ENCODE measurements around the gene CHP2.
"Not testable (repeated sequence)": the region's sequence is repeated elsewhere in the genome, so short reads cannot be mapped to it uniquely, and the experiment has no call there.

The CHP2 gene

DNA sequence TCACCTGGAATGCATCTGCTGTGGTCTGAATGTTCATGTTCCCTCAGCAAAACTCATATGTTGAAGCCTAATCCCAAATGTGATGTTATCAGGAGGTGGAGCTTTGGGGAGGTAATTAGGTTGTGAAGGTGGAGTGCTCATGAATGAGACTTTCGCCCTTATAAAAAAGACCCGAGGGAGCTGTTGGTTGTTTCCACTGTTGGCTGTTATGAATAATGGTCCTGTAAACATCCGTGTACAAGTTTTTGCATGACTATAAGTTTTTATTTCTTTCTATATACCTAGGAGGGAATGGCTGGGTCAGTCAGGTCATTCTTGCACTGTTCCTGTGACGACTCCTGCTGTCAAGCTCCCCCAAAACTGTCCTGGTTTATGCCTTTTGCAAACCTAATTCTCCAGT is 9.6 kb upstream of the CHP2 start:
- no peak for DNase-seq (ENCODE audit: low read depth in 2 of 2)

DNA sequence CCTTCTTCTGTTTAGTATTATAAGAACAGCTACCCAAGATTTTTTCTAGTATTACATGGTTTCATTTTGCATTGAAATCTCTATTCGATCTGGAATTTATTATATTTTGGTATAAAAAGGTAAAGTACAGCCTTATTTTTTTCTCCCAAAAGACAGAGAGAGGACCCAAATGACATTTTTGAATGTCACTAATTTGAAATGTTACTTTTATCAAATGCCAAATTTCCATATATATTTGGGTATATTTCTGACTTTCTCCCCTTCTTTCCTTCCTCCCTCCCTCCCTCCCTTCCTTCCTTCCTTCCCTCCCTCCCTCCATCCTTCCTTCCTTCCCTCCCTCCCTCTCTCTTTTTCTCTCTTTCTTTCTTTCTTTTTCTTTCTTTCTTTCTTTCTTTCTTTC is 6.2 kb upstream of the CHP2 start:
- DNase-seq (ENCODE audit: low read depth in 2 of 2) = no peak

DNA sequence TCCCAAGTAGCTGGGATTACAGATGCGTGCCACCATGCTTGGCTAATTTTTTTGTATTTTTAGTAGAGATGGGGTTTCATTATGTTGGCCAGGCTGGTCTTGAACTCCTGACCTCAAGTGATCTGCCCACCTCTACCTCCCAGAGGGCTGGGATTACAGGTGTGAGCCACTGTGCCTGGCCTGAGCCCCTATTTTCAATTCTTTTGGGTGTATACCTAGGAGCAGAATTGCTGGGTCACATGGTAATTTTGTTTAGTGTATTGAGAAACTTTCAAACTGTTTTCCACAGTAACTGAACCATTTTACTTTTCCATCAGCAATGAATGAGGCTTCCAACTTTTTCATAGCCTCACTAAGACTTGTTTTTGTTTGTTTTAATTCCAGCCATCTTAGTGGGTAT is 3.8 kb upstream of the CHP2 start:
- not testable (repeated sequence) for DNase-seq (ENCODE audit: low read depth in 2 of 2)

DNA sequence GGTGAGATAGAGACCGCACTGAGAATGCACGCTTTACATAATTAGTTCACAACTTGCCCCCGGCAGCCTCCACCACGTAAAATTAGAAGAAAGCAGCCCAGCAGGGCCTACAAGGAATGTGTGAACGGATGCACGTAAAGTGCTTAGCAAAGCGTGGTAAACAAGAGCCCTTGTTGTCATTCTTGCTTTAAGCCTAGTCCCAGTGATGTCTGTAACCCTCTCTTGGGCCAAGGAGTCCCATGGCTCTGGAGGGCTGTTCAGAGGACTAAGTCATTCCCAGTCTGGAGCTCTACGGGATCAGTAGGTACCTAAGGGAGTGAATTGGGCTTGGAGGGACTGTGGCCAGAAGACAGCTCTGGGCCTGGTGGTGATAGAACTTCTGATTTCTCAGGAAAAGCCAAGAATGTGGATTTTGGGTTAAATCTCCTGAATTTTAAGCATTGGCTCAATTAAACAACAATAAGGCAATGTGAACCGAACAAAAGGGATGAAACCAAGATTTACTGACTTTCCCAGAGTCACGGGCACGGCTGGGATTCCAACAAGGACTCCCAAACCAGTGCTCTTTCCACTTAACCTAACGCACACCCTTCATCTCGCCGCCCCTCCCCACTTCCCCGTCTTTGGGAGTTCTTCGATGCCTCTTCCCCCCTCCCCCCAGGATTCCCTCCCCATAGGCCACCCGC is 775 bp upstream of the CHP2 start:
- DNase-seq (ENCODE audit: low read depth in 2 of 2) = no peak

DNA sequence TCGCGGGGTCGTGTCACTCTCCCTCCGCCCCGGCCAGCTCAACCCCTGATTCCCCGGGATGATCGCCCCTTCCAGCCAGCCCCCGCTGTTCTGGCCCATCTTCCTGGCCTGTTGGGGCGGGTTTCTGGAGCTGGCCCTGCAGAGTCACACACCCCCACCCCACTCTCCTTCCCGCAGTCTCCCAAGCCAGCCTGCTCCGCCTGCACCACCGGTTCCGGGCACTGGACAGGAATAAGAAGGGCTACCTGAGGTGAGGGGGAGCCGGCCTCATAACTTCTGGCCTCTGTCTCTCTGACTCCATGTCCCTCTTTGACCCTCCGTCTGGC is 621 bp downstream of the CHP2 start:
- DNase-seq (ENCODE audit: low read depth in 2 of 2) = no peak

DNA sequence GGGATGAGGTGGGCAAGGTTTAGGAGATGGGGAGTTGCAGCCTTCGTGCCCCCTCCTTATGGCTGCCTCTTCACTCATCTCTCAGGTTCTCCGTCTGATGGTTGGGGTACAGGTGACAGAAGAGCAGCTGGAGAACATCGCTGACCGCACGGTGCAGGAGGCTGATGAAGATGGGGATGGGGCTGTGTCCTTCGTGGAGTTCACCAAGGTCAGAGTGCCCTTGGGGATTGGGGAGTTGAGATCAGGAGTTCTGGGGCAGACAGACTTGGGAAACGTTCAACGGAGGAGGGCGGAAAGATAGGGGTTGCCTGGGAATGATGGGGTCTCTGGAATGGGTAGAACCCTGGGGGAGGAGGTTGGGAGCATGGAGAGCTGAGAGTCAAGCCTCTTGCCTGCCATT is 2.3 kb downstream of the CHP2 start:
- no peak for DNase-seq (ENCODE audit: low read depth in 2 of 2)

DNA sequence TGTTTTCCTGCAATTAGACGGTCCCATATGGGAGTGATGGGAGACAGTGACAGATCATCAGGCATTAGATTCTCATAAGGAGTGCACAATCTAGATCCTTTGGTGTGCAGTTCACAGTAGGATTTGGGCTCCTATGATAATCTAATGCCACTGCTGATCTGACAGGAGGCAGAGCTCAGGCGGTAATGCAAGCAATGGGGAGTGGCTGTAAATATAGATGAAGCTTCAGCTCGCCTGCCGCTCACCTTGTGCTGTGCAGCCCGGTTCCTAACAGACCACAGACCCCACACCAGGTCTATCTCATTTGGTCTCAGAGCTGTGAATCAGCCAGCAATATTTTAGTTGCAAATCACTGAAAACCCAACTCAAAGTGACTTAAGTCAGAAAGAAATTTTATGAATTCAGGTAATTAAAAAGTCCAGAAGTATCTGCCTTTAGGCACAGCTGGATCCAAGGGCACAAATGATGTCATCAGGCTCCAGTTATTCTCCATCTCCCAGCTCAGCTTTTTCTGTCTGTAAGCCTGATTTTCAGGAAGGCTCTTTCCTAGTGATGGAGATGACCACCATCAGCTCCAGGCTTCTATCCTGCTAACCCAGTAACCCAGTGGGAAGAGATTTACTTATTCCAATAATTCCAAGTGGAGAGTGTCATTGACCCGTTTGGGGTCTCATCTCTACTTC is 3.3 kb downstream of the CHP2 start:
- no peak for DNase-seq (ENCODE audit: low read depth in 2 of 2)

DNA sequence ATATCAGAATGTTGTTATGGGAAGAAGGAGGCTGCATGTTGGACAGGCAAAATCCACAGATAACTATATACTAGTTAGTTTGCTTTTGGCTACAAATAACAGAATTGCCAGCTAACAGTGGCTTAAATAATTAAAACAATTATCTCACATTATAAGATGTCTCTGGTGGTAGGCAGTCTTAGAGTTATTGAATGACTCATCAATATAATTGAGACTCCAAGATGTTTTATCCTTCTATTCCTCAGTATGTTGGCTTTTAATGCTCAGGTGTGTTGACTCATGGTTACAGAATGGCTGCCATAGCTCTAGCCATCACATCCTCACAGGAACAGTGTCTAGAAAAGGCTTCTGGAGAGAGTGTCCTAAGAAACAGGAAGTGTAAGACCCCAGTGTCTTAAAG is 11.1 kb downstream of the CHP2 start:
- no peak for DNase-seq (ENCODE audit: low read depth in 2 of 2)

DNA sequence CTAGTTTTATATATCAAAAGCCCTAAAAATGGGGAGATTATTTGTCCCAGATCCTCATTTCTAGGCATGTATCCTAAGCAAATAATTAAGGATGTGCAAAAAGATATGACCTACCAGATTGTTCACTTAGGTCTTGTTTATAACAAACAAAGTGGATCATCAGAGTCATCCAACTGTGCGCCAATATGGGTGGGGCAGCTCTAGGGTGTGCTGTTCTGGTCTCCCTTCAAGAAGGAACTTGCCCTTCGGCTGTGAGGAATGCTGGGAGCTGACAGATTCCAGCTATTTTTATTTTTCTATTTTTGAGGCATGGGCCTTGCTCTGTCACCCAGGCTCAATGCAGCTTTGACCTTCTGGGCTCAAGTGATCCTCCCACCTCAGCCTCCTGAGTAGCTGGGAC is 13.8 kb downstream of the CHP2 start:
- DNase-seq (ENCODE audit: low read depth in 2 of 2) = no peak

DNA sequence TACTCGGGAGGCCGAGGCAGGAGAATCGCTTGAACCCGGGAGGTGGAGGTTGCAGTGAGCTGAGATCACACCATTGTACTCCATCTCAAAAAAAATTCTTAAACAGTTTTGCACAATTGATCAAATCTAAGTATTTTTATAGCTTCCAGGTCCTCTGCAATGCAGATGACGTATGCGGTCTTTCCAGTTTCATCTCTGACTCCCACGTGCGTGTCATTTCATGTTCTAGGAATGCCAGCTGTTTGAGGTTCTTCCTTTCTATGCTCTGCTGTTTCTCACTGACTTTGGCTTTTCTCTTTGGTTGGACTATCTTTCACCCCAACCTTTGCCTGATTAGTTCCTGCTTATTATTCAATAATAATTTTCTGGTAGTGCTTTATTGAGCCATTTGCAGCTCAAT is 16.2 kb downstream of the CHP2 start:
- DNase-seq (ENCODE audit: low read depth in 2 of 2) = no peak

DNA sequence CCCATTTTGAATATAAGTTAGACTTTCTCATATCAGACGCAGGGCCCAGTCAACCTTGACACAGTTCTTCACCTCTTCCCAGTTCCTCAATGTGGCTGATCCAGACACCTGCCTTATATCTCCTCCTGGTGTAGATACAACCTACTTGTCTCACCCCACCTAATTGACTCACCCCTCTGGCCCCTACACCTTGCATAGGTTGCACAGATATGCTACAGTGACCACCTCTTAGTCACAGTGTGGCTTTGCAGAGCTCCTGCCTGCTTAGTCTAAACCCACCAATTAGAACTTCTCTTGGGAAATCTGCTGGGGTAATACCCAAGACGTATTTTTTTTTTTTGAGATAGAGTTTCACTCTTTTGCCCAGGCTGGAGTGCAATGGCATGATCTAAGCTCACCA is 16.8 kb downstream of the CHP2 start:
- DNase-seq (ENCODE audit: low read depth in 2 of 2) = no peak

DNA sequence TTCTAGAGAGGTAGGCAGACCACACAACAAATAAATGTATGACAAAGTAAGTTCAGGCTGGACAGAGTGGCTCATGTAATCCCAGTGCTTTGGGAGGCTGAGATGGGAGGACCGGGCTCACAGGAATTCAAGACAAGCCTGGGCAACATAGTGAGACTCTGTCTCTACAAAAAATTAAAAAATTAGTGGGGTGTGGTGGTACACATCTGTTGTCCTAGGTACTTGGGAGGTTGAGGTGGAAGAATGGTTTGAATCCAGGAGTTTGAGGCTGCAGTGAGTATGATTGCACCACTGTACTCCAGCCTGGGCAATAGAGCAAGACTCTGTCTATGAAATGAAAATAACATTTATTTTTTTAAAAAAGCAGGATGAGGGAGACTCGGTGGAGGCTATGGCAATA is 18.5 kb downstream of the CHP2 start:
- no peak for DNase-seq (ENCODE audit: low read depth in 2 of 2)

DNA sequence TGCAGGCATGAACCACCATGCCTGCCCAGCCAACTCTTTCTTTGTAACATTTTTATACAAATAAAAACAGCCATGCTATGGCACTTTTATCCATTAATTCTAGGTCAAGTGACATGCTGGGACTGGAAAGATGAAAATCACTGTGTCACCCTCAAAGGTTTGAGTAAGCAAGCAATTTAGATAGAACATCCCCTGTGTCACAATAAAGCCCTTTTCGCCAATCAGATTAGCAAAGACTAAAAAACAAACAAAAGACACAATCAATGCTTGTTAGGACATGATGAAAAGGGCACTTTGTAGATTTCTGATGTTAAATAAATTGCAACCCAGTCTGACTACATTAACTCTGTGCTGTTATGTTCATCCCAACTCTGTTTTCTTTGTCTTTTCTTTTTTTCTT is 26.4 kb downstream of the CHP2 start:
- no peak for DNase-seq (ENCODE audit: low read depth in 2 of 2)

DNA sequence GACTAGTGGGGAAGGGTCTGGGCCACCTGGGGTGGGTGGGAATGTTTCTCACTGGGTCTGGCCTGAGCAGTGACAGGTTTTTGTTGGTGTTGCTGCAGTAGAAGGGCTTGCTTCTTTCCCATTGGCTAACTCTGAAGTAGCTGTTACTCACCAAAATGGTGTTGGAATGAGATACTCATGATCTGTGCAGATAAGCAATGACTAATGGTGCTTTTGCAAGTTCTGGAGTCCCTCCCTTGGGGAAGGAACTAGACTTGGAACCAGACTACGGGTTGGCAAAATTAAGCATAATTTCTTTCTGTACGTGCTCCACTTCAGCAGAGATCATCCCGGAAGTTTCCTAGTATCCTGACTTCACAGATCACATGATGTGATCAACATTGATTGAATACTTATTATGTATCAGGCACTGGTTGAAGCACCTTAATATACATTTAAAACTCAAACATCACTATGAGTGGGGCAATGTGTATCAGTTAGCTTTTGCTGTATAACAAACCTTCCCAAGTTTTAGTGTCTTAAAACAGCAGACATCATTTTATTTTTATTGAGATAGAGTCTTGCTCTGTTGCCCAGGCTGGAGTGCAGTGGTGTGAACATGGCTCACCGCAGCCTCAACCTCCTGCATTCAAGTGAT is 30.1 kb downstream of the CHP2 start:
- DNase-seq (ENCODE audit: low read depth in 2 of 2) = no peak

DNA sequence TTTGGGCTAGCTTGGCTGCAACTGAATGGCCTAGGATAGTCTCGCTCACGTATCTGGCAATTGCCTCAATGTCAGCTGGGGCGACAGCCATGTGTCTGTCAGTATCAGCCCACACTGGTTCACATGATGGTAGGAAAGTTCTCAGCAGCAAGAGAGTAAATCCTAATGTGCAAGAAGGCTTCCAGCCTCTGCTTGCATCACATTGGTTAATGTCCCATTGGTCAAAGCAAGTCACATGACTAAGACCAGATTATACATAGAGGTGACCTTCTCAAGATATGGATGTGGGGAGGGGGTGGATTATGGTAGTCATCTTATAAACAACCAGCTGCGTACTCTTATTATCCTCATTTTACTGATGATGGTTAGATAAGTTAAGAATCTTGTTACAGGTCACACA is 31.0 kb downstream of the CHP2 start:
- no peak for DNase-seq (ENCODE audit: low read depth in 2 of 2)

DNA sequence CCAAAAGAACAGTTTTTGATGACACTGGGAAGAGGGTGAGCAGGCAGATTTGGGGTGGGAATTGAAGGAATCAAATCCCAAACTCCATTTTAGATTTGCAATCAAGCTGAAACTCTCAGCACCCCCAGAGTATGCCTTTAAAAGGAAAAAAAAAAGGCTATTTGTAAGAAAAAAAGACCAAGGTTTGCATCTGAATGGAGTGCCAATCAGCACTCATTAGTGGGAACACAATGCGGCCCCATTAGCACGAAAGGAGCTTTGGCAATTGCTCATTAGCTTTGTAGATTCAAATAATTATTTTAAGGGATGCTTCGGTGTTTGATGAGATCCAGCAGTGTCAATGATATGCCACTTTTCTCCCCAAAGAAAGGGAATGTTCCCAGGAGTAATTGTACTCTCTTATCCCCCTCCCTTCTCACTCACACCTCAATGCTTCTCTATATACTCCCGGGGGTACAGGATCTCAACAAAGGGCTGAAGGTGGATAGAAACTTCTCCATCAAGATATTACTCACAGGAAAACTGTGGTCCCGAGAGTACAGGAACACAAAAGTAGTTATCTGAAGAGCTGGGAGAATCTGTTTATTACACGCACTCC is 32.2 kb downstream of the CHP2 start:
- no peak for DNase-seq (ENCODE audit: low read depth in 2 of 2)

DNA sequence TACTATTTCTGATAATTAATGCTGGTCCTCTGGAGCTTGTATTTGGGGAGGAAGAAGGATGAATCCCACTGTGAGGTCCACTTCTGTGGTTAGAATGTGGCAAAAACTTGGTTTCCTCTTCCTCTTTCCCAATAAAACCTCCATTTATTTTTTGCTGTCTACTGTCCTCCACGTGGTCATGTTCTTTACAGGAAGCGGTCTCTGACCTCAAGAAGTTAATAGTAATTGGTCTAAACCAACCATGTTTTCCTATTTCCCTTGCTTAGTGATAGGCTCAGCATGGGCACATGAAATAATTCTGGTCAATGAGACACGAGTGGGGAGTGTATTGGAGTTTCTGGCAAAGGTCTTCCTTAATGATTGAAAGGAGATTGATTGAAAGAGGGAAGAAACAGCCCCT is 33.9 kb downstream of the CHP2 start:
- DNase-seq (ENCODE audit: low read depth in 2 of 2) = no peak

DNA sequence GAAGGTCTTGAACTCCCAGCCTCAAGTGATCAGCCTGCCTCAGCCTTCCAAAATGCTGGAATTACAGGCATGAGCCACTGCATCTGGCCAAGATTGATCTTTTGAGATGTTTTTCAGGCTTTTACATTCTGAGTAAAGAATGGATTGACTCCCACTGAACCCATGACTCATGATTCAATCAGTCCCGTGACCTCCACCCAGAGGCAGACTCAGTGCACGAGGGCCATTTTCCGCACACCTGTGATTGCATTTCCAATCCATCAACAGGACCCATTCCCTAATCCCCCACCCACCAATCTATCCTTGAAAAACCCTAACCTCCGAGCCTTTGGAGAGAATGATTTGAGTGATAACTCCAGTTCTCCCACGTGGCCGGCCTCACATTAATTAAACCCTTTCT is 40.6 kb downstream of the CHP2 start:
- DNase-seq (ENCODE audit: low read depth in 2 of 2) = no peak

DNA sequence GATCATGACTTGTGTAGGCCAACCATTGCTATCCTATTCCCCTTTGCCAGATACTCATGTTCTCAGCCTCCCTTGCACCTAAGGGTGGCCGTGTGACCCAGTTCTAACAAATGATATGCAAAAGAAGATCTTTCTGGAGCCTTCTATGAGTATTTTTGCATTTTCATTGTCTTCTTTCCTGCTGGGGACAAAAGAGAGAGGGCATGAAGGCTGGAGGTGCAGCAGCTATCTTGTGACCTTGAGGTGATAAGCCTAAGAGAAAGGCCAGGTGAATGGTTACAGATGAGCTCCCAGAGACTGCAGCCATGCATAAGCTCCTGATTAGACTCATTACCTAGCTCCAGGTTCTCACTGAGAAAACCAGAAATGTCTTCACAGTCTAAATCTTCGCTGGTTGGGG is 42.1 kb downstream of the CHP2 start:
- DNase-seq (ENCODE audit: low read depth in 2 of 2) = no peak

DNA sequence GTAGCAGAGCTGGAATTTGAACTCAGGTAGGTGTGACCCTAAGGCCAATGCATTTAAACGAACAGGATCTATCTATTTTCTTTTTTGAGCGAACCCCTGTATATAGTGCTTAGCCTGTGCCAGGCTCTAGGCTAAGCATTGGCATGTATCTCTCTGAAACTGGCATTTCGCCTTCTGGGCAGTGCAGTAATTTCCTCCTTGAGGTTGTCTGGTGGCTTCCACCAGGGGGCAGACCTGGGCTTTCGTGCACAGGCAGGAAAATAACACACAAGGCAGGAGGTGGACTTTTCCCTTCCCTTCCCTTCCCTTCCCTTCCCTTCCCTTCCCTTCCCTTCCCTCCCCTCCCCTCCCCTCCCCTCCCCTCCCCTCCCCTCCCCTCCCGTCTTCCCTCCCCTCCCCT is 46.6 kb downstream of the CHP2 start:
- DNase-seq (ENCODE audit: low read depth in 2 of 2) = peak; percentile 5 to 19

DNA sequence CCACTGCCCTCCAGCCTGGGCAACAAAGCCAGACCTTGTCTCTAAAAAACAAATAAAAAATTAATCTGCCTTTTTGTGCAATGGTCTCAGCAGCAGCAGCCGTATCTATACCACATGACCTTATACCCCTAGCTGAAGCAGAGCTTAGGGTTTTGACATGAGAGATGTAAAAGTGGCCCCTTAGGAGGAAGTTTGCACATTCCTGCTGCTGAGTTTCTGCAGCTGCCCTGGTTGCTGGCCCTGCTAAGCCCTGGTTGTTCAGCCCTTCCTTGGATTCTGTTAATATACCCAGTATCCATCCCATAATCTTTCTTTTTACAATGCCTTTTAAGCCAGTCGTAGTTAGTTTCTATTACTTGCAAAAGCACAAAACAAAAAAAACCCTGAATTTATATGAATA is 48.0 kb downstream of the CHP2 start:
- DNase-seq (ENCODE audit: low read depth in 2 of 2) = no peak

DNA sequence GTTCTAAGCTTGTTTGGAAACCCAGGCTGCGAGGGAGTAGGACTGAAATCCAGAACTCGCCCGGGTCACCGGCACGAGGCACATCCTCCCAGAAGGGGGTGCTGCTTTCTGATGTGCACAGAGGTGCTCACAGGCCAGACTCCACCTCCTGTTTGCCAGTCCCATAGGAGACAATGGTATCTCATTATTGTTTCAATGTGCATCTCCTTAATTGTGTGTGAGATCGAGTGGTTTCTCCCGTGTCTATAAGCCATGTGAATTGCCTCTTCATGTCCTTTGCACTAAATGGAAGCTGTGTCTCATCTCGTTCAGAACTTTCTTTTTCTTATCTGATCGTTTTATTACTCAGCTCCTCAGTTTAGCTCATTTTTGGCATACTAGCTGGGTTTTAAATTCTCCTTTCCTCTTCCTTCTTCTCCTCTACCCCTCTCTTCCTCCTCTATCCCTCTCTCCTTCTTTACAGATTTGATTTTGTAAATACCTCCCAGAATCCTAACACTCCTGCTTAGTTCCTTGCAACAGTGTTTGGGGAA is 48.8 kb downstream of the CHP2 start:
- no peak for DNase-seq (ENCODE audit: low read depth in 2 of 2)

DNA sequence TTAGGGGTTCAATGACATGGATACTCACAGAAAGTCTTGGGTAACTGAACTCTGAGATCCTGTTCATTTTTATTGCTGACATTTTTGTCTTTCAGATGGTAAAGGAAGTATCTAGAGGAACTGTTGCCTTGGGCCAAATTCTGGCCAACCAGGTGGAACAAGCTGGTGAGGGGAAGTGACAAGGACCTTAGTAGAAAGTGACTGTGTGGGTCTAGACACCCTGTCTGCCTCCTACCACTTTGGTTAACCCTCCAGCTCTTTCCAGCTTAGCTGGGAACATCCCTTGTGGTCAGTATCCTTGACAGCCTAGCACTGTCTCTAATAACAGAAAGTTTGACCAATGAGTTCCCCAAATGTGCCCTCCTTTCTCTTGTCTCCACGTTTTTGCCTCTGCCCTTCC is 52.2 kb downstream of the CHP2 start:
- no peak for DNase-seq (ENCODE audit: low read depth in 2 of 2)

Measured in fibroblast of skin of left quadriceps (primary cell).